HL-60/S4 treated with phorbol 12-myristate 13-acetate at 8.2 ng/mL for 4 days and 3 days (cell line): ENCODE results near the gene TRAPPC4.
"Not testable (repeated sequence)": the region's sequence is repeated elsewhere in the genome, so short reads cannot be mapped to it uniquely, and the experiment has no call there.

ENCODE experiments used
- in situ Hi-C: fragments of 300-500 bp; cut with MboI; formaldehyde crosslinking; loops from 2 replicates; pipeline ENCODE4 v1.15.0; 2022; ENCODE audit warnings: low sequenced_read_pairs

The TRAPPC4 gene

GRCh38 chr11:119030329-119031047, 11.9 kb downstream of the TRAPPC4 start, which contains the start of gene SLC37A4:
TSS of gene SLC37A4 (minus strand) at chr11:119030877.
- in situ Hi-C loops = no loop called here

DNA sequence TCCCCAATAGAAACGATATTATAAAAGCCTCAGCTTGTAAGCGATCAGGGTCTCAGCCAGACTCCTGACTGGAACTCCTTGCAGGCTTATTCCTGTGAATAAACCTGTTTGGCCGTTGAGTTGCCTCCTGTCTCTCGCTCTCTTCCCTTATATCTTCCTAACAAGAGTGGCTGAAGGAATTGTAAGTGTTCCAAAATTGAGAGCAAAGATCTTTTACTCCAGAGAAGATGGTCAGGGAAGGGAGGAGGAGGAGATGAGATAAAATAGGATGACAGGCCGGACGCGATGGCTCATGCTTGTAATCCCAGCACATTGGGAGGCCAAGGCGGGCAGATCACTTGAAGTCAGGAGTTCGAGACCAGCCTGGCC, 13.3 kb downstream of the TRAPPC4 start:
- in situ Hi-C loops = no loop called here

GRCh38 chr11:119033421-119033820, 14.9 kb downstream of the TRAPPC4 start:
- in situ Hi-C loops = not testable (repeated sequence)

GRCh38 chr11:119034813-119035212, 16.2 kb downstream of the TRAPPC4 start:
- in situ Hi-C loops = no loop called here

DNA sequence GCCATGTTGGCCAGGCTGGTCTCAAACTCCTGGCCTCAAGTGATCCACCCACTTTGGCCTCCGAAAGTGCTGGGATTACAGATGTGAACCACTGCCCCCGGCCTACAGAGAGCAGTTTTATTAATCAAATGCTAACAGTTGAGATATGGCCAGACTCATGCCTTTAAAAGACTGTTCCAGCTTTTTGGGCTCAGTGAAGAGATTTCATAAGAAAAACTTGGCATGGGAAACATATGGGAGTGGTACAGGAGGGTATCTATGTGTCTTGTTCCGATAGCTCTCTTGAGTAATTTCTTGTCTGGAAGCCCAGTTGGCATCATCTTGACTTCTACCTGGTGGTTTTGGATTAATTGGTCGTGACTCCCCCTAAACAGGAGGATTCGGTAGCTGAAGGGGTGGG, 20.3 kb downstream of the TRAPPC4 start:
- in situ Hi-C loops = no loop called here

- in situ Hi-C loops = not testable (repeated sequence)
Observed at GRCh38 chr11:119039471-119039870, 20.9 kb downstream of the TRAPPC4 start.

- in situ Hi-C loops = no loop called here
Observed at GRCh38 chr11:119041821-119042514, 23.4 kb downstream of the TRAPPC4 start.

DNA sequence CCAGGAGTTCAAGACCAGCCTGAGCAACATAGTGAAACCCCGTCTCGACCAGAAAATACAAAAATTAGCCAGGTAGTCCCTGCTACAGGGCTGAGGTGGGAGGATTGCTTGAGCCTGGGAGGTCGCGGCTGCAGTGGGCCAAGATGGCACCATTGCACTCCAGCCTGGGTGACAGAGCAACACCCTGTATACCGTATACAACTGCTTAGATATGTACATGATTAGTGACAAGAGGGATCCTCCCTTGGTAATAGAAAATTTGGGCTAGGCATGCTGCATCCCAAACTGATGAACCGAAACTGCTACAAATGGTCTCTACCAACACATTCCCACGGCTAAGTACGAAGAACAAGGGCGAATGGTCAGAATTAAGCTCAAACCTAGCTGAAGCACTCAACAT, 24.4 kb downstream of the TRAPPC4 start:
- in situ Hi-C loops = no loop called here

DNA sequence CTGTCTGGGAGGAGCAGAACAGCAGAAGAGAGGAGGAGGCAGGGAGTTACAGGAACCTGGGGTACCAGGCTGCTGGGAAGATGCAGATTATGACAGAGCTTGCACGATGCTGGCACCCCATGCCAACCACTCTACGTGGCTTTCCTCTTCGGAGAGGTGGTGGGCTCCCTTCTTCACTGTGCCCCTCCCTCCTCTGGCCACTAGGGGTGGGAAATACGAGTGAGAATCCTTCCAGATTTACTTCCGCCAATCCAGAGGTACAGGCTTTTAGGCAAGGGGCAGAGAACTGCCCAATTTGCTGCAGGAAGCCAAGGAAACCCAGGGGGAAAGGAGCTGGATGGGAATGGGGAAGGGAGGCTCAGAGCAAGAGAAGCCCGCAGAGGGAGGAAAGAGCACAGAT, 26.1 kb downstream of the TRAPPC4 start:
- in situ Hi-C loops = no loop called here

DNA sequence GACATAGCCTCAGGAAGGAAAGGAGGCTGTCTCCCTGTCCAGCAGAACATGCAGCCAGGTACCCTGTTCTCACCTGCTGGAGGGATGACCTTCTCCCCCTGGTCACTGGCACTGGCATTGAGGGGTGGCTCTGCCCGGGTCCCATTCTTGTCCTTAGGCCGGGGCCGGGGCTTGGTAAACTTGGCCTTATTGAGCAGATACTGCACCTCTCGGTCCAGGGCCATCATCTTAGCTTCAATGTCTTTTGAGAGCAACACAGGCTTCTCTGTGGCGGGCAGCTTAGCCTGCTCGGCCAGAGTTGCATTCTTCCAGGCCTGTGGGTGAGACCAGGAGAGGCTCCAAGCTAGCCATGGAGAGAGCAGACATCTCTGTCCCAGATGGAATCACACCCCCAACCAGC, 27.9 kb downstream of the TRAPPC4 start:
- in situ Hi-C loops = no loop called here

DNA sequence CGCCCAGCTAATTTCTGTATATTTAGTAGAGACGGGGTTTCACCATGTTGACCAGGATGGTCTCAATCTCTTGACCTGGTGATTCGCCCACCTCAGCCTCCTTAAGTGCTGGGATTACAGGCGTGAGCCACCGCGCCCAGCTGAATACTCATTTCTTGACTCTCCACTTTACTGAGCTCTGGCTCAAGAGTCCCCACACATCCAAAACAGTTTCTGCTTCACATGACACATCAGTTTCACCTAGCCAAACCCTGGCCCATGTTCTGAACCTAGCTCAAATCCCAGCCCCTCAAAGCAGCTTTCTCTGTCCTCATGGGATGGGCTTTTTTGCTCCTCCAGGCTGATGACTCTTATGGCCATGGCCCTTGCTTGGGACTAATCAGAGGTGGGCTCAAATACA, 28.6 kb downstream of the TRAPPC4 start:
- in situ Hi-C loops = no loop called here

- in situ Hi-C loops = no loop called here
Observed at GRCh38 chr11:119048644-119049043, 30.1 kb downstream of the TRAPPC4 start.

DNA sequence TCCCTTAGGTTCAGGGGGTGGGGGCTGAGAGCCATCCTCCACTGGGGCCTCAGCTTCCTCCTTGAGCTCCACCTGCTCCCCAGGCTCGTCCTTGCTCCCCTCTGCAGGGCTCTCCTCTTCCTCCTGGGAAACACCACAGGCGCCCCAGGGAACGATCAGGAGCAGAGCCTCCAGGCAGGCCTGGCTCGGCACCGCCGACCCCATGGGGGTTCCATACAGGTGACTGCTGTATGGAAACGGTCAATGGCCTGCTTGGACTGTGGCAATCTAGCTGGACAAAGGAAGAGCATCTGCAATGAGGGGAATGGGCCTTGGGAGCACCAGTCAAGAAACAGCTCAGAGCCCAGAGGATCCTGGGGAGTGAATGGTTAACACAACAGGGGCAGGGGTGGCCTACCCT, 30.5 kb downstream of the TRAPPC4 start:
- in situ Hi-C loops = no loop called here

DNA sequence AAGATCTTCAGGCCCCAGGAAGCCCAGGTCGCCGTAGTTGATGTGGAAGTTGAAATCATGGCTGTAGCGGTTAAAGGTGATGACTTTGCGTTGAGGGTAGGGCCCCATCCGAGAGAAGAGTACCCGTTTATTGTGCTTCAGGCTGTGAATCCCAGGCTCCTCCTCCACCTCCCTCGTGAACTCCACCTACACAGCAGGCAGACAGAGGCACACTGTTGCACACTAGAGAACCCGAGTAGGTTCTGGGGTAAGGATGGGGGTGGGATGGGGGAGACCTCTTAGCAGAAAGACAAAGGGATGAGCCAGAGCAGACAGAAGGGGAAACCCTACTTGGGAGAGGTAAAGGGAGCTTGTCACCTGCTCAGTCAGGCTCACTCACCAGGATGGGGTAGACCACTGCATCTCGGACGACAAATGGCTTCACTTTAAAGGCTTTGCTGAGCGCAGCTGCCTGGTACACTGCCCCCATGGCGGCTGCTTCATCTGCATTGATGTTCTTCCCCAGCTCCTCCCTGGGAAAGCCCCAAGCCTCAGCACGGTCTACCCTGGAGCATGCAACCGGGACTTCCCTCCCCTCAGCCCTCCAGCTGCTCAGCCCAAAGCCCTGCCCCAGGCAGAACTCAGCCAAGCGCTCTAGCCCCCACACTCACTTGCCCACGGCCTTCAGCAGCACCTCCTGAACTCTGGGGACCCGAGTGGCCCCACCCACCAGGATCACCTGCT, 33.0 kb downstream of the TRAPPC4 start:
- in situ Hi-C loops = no loop called here

- in situ Hi-C loops = no loop called here
Observed at GRCh38 chr11:119052163-119052814, 33.7 kb downstream of the TRAPPC4 start.

DNA sequence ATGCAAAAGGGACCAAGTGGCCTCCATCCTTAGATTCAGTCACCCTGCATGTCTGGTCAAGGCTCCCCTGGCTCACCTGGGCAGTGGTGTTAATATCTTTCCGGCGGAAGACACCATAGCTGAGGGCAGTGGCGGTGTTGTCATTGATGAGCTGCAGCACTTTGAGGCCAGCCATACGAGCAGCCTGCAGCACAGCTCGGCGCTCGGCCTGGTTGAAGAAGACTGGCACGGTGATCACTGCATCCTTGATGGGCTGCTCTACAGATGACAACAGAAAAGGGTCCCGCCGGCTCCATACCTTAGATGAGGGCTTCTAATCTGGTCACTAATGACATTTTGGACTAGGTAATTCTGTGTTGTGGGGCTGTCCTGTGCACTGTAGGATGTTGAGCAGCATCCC, 35.9 kb downstream of the TRAPPC4 start:
- in situ Hi-C loops = no loop called here

GRCh38 chr11:119055901-119056300, 37.3 kb downstream of the TRAPPC4 start:
- in situ Hi-C loops = no loop called here

GRCh38 chr11:119056421-119056999, 37.9 kb downstream of the TRAPPC4 start:
- in situ Hi-C loops = no loop called here

DNA sequence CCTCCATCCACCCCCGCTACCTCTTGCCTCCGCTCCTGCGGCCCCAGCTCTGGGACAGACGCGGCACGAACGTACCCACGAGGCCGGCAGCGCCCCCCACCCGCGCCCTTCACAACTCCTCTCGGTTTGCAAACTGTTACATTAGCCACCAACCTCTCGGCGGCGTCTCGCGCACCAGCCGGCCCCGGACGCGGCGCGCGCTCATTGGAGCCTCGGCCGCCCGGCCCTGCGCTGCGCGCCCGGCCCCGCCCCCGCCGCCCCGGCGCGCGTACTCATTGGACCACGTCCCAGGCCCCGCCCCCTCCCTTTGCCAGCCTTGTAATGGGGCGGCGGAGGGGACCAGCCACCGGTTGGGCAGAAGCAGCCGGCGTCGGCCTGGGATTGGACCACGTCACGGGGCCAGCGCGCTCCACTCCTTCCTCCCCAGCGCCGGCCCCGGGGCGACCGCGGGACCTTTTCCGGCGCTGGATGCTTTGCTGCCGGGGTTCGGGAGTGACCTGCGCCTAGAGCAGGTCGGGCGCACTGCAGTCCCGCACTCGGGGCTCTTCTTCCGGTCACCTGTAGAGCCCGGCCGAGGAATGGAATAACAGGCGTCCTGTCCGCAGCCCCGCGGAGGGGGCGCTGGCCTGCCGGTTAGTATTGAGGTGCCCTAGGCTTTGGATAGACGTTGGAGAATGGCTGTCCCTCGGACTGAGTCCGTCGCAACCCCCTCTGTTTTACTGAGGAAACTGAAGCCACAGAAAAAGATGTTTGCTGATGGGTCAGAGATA, 38.6 kb downstream of the TRAPPC4 start, which contains the start of gene HYOU1:
HYOU1 (minus strand) TSS at position 206 of the 770 bp plus-strand sequence. CDS start 1,045 bp downstream, outside the sequence.
- in situ Hi-C loops = no loop called here

DNA sequence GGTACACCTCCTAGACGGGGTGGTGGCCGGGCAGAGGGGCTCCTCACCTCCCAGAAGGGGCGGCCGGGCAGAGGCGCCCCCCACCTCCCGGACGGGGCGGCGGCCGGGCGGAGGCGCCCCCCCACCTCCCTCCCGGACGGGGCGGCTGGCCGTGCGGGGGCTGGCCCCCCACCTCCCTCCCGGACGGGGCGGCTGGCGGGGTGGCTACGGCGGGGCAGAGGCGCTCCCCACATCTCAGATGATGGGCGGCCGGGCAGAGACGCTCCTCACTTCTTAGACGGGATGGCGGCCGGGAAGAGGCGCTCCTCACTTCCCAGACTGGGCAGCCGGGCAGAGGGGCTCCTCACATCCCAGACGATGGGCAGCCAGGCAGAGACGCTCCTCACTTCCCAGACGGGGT, 40.6 kb downstream of the TRAPPC4 start:
- in situ Hi-C loops = not testable (repeated sequence)
